ENCODE data around the gene THSD1. TPM values are rescaled to one million over a fixed set of nuclear protein-coding genes. Genes with fewer than 3 reads are reported as not detected.

Gene THSD1
- polyA plus RNA-seq, 1 donor from 2014 or later, result 2.3 TPM

- no peak for TF ChIP-seq RAD21 (conservative IDR thresholded peaks at IDR 0.05)
- TF ChIP-seq SMC3 (conservative IDR thresholded peaks at IDR 0.05; ENCODE audit: poor library complexity), result no peak
- TF ChIP-seq EP300 (conservative IDR thresholded peaks at IDR 0.05; ENCODE audit: poor library complexity, severe bottlenecking), result no peak
- no peak for TF ChIP-seq POLR2AphosphoS5 (IDR thresholded peaks at IDR 0.05)
- TF ChIP-seq TAF1 (IDR thresholded peaks at IDR 0.05; ENCODE audit: low read depth), result no peak
- TF ChIP-seq CTCF (IDR thresholded peaks at IDR 0.05; ENCODE audit: poor library complexity, severe bottlenecking), result no peak
- no peak for TF ChIP-seq MXI1 (conservative IDR thresholded peaks at IDR 0.05; ENCODE audit: poor library complexity, severe bottlenecking)
- TF ChIP-seq, protein P1, sequence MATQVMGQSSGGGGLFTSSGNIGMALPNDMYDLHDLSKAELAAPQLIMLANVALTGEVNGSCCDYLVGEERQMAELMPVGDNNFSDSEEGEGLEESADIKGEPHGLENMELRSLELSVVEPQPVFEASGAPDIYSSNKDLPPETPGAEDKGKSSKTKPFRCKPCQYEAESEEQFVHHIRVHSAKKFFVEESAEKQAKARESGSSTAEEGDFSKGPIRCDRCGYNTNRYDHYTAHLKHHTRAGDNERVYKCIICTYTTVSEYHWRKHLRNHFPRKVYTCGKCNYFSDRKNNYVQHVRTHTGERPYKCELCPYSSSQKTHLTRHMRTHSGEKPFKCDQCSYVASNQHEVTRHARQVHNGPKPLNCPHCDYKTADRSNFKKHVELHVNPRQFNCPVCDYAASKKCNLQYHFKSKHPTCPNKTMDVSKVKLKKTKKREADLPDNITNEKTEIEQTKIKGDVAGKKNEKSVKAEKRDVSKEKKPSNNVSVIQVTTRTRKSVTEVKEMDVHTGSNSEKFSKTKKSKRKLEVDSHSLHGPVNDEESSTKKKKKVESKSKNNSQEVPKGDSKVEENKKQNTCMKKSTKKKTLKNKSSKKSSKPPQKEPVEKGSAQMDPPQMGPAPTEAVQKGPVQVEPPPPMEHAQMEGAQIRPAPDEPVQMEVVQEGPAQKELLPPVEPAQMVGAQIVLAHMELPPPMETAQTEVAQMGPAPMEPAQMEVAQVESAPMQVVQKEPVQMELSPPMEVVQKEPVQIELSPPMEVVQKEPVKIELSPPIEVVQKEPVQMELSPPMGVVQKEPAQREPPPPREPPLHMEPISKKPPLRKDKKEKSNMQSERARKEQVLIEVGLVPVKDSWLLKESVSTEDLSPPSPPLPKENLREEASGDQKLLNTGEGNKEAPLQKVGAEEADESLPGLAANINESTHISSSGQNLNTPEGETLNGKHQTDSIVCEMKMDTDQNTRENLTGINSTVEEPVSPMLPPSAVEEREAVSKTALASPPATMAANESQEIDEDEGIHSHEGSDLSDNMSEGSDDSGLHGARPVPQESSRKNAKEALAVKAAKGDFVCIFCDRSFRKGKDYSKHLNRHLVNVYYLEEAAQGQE (IDR thresholded peaks at IDR 0.05; ENCODE audit: borderline replicate concordance), result no peak
- TF ChIP-seq EZH2 (IDR thresholded peaks at IDR 0.05; ENCODE audit: borderline replicate concordance, insufficient read depth, low read length, poor library complexity, severe bottlenecking), result no peak
Observed at GRCh38 chr13:52450793-52451116, 44.8 kb upstream of the THSD1 start.

GRCh38 chr13:52450012-52450792 lies 44.2 kb upstream of the THSD1 start, which contains the start of gene VPS36:
Gene VPS36 (minus strand): TSS chr13:52450634. CDS start chr13:52450594, 40 bp downstream.
- H2AFZ ChIP-seq (ENCODE audit: low read depth, low read length), result peak within 1 kb of the TSS; percentile 80
- peak within 1 kb of the TSS; percentile 72 for H3K27ac ChIP-seq (ENCODE audit: low read length)
- TF ChIP-seq RAD21 (conservative IDR thresholded peaks at IDR 0.05), result peak; percentile 82
- TF ChIP-seq MXI1 (conservative IDR thresholded peaks at IDR 0.05; ENCODE audit: poor library complexity, severe bottlenecking), result peak; percentile 85
- TF ChIP-seq TAF1 (IDR thresholded peaks at IDR 0.05; ENCODE audit: low read depth), result peak; percentile 31
- peak; percentile 100 for TF ChIP-seq CTCF (IDR thresholded peaks at IDR 0.05; ENCODE audit: poor library complexity, severe bottlenecking)
- peak; percentile 79 for TF ChIP-seq SMC3 (conservative IDR thresholded peaks at IDR 0.05; ENCODE audit: poor library complexity)
- TF ChIP-seq EP300 (conservative IDR thresholded peaks at IDR 0.05; ENCODE audit: poor library complexity, severe bottlenecking), result peak; percentile 59
- TF ChIP-seq POLR2AphosphoS5 (IDR thresholded peaks at IDR 0.05), result peak; percentile 91
- TF ChIP-seq EZH2 (IDR thresholded peaks at IDR 0.05; ENCODE audit: borderline replicate concordance, insufficient read depth, low read length, poor library complexity, severe bottlenecking), result no peak
- TF ChIP-seq, protein P1 (IDR thresholded peaks at IDR 0.05; ENCODE audit: borderline replicate concordance), result peak; percentile 44
- H4K20me1 ChIP-seq (ENCODE audit: insufficient read depth), result no peaks in the 10 kb centered on the region
- H3K9me2 ChIP-seq (ENCODE audit: insufficient read depth, low read length), result no peaks in the 10 kb centered on the region
- H3K27me3 ChIP-seq (ENCODE audit: insufficient read depth, low read depth, low read length), result no peaks in the 10 kb centered on the region
- H3K4me2 ChIP-seq (ENCODE audit: low read length), result peak within 1 kb of the TSS; percentile 99
- H3K4me3 ChIP-seq (ENCODE audit: low read length), result peak within 1 kb of the TSS; percentile 97
- H3K36me3 ChIP-seq (ENCODE audit: insufficient read depth, low read length), result no peaks in the 10 kb centered on the region
- H3K9ac ChIP-seq (ENCODE audit: low read length), result peak within 1 kb of the TSS; percentile 84
- no peaks in the 10 kb centered on the region for H3F3A ChIP-seq (ENCODE audit: insufficient read depth, low read length, poor library complexity, severe bottlenecking)
- no peaks in the 10 kb centered on the region for H3K9me3 ChIP-seq (ENCODE audit: low read length)
- H3K79me2 ChIP-seq (replicated peaks; ENCODE audit: insufficient read depth, low read length), result peaks cover 33% of the 10 kb centered on the region

More at GRCh38 chr13:52450793-52451116, 44.8 kb upstream of the THSD1 start:
- Histone ChIP-seq H3K9me3 (ENCODE audit: low read length) (no peaks in the 10 kb centered on the region), H3F3A (ENCODE audit: insufficient read depth, low read length, poor library complexity, severe bottlenecking) (no peaks in the 10 kb centered on the region), H3K9me2 (ENCODE audit: insufficient read depth, low read length) (no peaks in the 10 kb centered on the region), H3K9ac (ENCODE audit: low read length) (peak overlapping the region; percentile 84), H2AFZ (ENCODE audit: low read depth, low read length) (peak overlapping the region; percentile 80), H3K79me2 (replicated peaks; ENCODE audit: insufficient read depth, low read length) (peaks cover 33% of the 10 kb centered on the region), H3K4me2 (ENCODE audit: low read length) (peak overlapping the region; percentile 54), H4K20me1 (ENCODE audit: insufficient read depth) (no peaks in the 10 kb centered on the region), H3K27me3 (ENCODE audit: insufficient read depth, low read depth, low read length) (no peaks in the 10 kb centered on the region), H3K36me3 (ENCODE audit: insufficient read depth, low read length) (no peaks in the 10 kb centered on the region), H3K27ac (ENCODE audit: low read length) (peak overlapping the region; percentile 69), H3K4me3 (ENCODE audit: low read length) (peak overlapping the region; percentile 97)

Data from neural cell (in vitro differentiated cells).